Activated T-cell treated with anti-CD3 and anti-CD28 coated beads, Interleukin-2, amount 50 U/mL, for 24 hours (primary cell): ENCODE results near the gene SDK2.

ENCODE experiments used
- DNase-seq: peaks from one replicate; pipeline ENCODE4 v3.0.0-alpha.2; 2020
- H3K27ac Mint-ChIP-seq: 2 replicates; pipeline ENCODE4 v1.8.0; 2020; ENCODE audit warnings: mild to moderate bottlenecking, mixed read lengths
- H3K27me3 Mint-ChIP-seq: 2 replicates; pipeline ENCODE4 v1.8.0; 2020; ENCODE audit warnings: mixed read lengths
- H3K36me3 Mint-ChIP-seq: 2 replicates; pipeline ENCODE4 v1.8.0; 2020; ENCODE audit warnings: low read depth, mixed read lengths
- H3K4me1 Mint-ChIP-seq: 2 replicates; pipeline ENCODE4 v1.8.0; 2020; ENCODE audit warnings: low read depth, mixed read lengths
- H3K4me3 Mint-ChIP-seq: 2 replicates; pipeline ENCODE4 v1.8.0; 2020; ENCODE audit warnings: mild to moderate bottlenecking, moderate library complexity, mixed read lengths
- H3K9me3 Mint-ChIP-seq: 2 replicates; pipeline ENCODE4 v1.8.0; 2020; ENCODE audit warnings: mixed read lengths

Gene SDK2

DNA sequence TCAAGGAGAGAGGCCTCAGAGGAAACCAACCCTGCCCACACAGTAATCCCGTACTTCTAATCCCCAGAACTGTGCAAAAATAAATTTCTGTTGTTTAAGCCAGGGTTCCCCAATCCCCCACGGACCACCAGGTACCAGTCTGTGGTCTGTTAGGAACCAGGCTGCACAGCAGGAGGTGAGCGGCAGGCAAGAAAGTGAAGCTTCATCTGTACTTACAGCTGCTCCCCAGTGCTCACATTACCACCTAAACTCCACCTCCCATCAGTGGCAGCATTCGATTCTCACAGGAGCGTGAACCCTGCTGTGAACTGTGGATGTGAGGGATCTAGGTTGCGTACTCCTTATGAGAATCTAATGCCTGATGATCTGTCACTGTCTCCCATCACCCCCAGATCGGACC is 231.3 kb downstream of the SDK2 start:
- Mint-ChIP-seq H3K4me1 (no peaks in the 10 kb centered on the region), H3K27me3 (no peaks in the 10 kb centered on the region), H3K36me3 (no peaks in the 10 kb centered on the region), H3K4me3 (no peak overlapping the region), H3K9me3 (no peaks in the 10 kb centered on the region), H3K27ac (no peak overlapping the region)
- no peak for DNase-seq

- H3K36me3 Mint-ChIP-seq, result no peaks in the 10 kb centered on the region
- DNase-seq, result no peak
- no peaks in the 10 kb centered on the region for H3K9me3 Mint-ChIP-seq
- no peak overlapping the region for H3K27ac Mint-ChIP-seq
- no peaks in the 10 kb centered on the region for H3K4me1 Mint-ChIP-seq
- no peaks in the 10 kb centered on the region for H3K27me3 Mint-ChIP-seq
- H3K4me3 Mint-ChIP-seq, result no peak overlapping the region
These were observed 232.9 kb downstream of the SDK2 start for GRCh38 chr17:73411313-73411747.

GRCh38 chr17:73410586-73411312 is 233.5 kb downstream of the SDK2 start:
- no peaks in the 10 kb centered on the region for H3K36me3 Mint-ChIP-seq
- no peak overlapping the region for H3K4me3 Mint-ChIP-seq
- H3K9me3 Mint-ChIP-seq, result no peaks in the 10 kb centered on the region
- H3K27ac Mint-ChIP-seq, result no peak overlapping the region
- DNase-seq, result no peak
- no peaks in the 10 kb centered on the region for H3K27me3 Mint-ChIP-seq
- no peaks in the 10 kb centered on the region for H3K4me1 Mint-ChIP-seq

DNA sequence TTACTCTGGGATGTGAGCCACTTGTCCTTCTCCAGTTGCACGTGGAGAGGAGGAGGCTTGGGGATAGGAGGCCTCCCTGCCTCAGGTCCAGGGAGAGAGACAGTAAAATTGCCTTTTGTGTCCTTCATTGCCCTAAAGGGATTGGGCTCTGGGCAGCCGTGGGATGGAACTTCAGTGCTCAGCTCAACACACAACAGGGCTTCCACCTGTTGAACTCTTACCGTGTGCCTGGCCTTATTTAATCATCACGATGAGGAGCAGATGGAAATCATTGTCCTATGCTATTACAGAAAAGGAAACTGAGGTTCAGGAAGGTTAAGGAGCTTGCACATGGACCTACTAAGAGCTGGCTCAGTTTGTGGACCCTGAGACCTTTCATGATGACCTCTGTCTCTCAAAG is 240.0 kb downstream of the SDK2 start:
- no peak for DNase-seq
- Mint-ChIP-seq H3K4me3 (no peak overlapping the region), H3K27me3 (no peaks in the 10 kb centered on the region), H3K4me1 (no peaks in the 10 kb centered on the region), H3K27ac (no peak overlapping the region), H3K36me3 (no peaks in the 10 kb centered on the region), H3K9me3 (no peaks in the 10 kb centered on the region)

DNA sequence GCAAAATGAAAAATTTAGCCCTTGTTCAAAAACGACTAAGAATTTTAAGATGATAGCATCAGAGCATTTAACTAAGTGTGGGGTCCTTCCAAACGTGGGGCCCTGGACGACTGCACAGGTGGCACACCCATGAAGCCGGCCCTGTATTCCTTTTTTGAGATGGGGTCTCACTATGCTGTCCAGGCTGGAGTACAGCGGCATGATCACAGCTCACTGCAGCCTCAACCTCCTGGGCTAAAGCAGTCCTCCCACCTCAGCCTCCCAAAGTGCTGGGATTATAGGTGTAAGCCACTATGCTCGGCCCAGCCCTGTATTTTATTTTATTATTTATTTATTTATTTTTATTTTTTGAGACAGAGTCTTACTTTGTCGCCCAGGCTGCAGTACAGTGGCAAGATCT is 241.8 kb downstream of the SDK2 start:
- H3K9me3 Mint-ChIP-seq, result no peaks in the 10 kb centered on the region
- H3K36me3 Mint-ChIP-seq, result no peaks in the 10 kb centered on the region
- H3K27ac Mint-ChIP-seq, result no peak overlapping the region
- no peaks in the 10 kb centered on the region for H3K27me3 Mint-ChIP-seq
- no peaks in the 10 kb centered on the region for H3K4me1 Mint-ChIP-seq
- H3K4me3 Mint-ChIP-seq, result no peak overlapping the region
- no peak for DNase-seq

- Mint-ChIP-seq H3K4me3 (no peak overlapping the region), H3K27me3 (no peaks in the 10 kb centered on the region), H3K4me1 (no peaks in the 10 kb centered on the region), H3K36me3 (no peaks in the 10 kb centered on the region), H3K9me3 (no peaks in the 10 kb centered on the region), H3K27ac (no peak overlapping the region)
- no peak for DNase-seq
These were observed 242.3 kb downstream of the SDK2 start for GRCh38 chr17:73401911-73402310.

DNA sequence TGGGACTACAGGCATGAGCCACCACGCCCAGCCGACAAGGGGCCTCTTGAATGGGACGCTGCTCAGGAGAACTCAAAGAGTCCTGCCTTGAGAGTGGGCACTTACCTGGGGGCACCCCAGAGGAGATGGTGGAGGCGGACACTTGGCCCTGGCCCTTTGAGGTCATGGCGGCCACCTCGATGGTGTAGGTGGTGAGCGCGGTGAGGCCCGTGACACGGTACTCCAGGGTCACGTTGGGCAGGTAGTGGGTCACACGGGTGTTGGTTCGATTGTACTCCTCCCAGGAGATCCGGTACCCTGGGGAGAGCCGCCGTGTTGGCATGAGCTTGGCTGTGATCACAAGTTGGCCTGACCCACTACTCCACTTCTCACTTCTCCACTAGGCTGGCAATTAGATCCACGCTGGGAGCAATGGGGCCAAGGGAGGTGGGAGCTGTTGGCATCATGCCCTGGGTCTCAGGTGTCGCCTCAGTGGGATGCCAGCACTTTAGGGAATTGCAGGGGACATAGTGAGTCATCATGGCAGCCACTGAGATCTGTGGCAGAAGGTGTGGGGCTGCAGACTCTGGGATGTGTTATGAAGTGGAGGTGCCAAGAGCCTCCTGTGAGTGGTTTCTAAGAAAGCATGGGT is 243.2 kb downstream of the SDK2 start:
- H3K27ac Mint-ChIP-seq, result no peak overlapping the region
- H3K9me3 Mint-ChIP-seq, result no peaks in the 10 kb centered on the region
- no peaks in the 10 kb centered on the region for H3K4me1 Mint-ChIP-seq
- H3K36me3 Mint-ChIP-seq, result no peaks in the 10 kb centered on the region
- no peak for DNase-seq
- H3K27me3 Mint-ChIP-seq, result no peaks in the 10 kb centered on the region
- no peak overlapping the region for H3K4me3 Mint-ChIP-seq

DNA sequence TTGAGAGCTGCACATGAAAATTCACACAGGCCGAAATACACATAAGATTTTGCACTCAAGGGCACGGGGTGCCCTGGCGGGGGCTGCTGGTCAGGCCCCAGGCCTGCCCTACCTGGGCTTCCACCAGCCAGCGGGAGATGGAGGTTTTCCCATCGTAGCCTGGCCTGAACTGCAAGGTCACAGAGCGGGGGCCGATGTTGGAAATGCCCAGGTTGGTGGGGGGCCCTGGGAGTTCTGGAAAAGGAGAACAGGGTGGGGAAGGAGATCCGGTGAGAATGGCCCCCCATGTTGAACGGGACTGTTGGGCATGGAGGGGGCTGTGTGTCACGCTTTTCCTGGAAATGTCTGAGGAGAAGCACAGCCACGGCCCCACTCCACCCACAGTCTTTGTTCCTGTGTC is 245.2 kb downstream of the SDK2 start:
- Mint-ChIP-seq H3K27me3 (no peaks in the 10 kb centered on the region), H3K4me3 (no peak overlapping the region), H3K9me3 (no peaks in the 10 kb centered on the region), H3K4me1 (no peaks in the 10 kb centered on the region), H3K36me3 (no peaks in the 10 kb centered on the region), H3K27ac (no peak overlapping the region)
- DNase-seq, result no peak

DNA sequence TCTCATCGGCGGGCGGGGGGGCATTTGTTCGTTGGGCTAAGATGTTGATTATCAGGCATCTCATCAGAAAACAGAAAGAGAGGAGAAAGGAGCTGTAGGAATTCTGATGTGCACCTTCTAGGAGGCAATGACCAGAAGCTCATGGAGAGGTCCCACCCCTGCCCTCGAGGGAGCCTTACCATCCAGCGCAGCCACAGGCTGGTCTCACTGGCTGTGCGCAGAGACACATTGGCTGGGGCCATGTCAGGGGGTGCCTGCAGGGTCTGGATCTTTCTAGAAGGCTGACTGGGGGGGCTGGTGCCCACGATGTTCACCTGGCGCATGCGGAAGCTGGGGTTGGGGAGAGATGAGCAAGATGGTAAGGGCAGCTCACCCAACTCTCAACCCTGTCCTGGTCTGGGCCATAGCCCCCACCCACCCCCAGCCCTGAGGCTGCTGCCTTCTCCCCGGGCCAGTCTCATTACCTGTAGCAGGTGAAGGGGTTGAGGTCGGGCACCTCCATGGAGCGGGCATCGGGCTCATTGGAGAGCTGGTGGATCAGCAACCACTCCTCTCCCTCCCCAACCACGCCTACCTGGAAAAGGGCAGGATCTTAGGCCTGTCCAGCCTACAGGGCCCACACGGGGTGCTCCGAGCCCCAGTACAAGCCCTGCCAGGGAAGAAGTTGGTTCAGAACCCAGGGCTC is 246.2 kb downstream of the SDK2 start:
- H3K27ac Mint-ChIP-seq, result no peak overlapping the region
- no peaks in the 10 kb centered on the region for H3K27me3 Mint-ChIP-seq
- no peaks in the 10 kb centered on the region for H3K4me1 Mint-ChIP-seq
- no peak overlapping the region for H3K4me3 Mint-ChIP-seq
- no peaks in the 10 kb centered on the region for H3K36me3 Mint-ChIP-seq
- H3K9me3 Mint-ChIP-seq, result no peaks in the 10 kb centered on the region
- DNase-seq, result no peak

DNA sequence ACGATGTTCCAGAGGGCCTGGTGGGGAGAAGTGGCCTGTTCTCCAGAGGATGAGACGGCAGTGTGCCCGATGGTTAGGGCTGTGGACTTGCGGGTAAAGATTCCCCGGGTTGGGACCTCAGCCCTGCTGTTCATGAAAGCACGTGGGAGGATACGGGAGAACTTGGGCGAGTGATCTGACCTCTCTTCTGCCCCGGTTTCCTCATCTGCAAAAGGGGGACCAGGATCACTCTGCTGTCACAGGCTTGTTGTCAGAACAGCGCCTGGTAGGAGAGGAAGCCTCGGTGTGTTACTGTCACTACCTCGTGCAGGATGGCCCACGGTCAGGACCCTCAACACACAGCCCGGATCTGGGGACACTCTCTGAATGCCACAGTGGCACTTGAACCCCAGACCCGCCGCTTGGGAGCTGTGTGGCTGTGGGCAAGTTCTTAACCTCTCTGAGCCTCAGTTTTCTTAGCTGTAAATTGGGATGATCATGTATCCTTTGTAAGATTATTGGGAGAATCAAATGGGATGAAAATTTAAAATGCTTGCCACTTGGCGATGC is 246.9 kb downstream of the SDK2 start:
- Mint-ChIP-seq H3K27me3 (no peaks in the 10 kb centered on the region), H3K9me3 (no peaks in the 10 kb centered on the region), H3K4me3 (no peak overlapping the region), H3K36me3 (no peaks in the 10 kb centered on the region), H3K27ac (no peak overlapping the region), H3K4me1 (no peaks in the 10 kb centered on the region)
- no peak for DNase-seq

DNA sequence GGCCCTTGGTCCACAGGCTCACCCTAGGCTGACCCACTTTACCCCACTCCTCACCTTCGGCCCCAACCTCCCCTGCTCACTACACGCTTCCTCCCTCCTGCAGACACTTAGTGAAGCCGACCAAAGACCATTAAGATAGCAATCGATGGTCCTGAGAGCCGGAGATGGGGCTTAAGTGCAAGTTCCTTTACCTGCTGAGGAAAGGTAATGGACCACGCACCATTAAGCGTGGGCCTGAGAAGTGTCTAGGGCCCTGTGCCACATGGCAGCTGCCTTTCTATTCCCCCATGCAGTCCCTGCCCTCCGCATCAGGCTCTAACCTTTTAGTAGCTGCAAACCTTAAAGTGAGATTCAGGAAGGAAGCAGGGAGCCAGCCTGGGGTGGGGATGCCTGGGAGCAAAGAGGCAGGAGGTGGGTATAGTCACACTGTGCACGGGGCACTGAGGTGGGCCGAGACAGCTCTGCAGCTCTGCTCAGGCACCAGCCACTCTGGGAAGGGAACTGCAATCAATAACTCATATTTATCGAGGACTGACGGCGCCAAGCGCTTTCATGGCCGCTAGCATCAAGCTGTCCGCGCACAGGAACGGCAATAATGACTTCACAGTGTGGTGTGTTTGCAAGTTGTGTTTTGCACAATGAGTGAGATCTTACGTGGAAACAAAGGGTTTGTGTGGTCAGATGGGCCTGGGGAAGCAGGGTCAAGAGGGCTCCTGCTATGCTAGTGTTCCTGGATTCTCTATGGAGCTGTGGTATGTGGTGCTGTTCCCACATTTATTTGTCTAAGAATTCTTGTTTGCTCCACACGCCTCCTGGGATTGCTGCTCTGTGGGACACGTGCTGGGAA is 247.6 kb downstream of the SDK2 start:
- Mint-ChIP-seq H3K9me3 (no peaks in the 10 kb centered on the region), H3K4me1 (no peaks in the 10 kb centered on the region), H3K27me3 (no peaks in the 10 kb centered on the region), H3K36me3 (no peaks in the 10 kb centered on the region), H3K4me3 (no peak overlapping the region), H3K27ac (no peak overlapping the region)
- no peak for DNase-seq

GRCh38 chr17:73394512-73395450 is 249.5 kb downstream of the SDK2 start:
- Mint-ChIP-seq H3K27me3 (no peaks in the 10 kb centered on the region), H3K9me3 (no peaks in the 10 kb centered on the region), H3K36me3 (no peaks in the 10 kb centered on the region), H3K4me3 (no peak overlapping the region), H3K27ac (no peak overlapping the region), H3K4me1 (no peaks in the 10 kb centered on the region)
- DNase-seq, result no peak

GRCh38 chr17:73393962-73394361 is 250.3 kb downstream of the SDK2 start:
- Mint-ChIP-seq H3K4me3 (no peak overlapping the region), H3K9me3 (no peaks in the 10 kb centered on the region), H3K36me3 (no peaks in the 10 kb centered on the region), H3K4me1 (no peaks in the 10 kb centered on the region), H3K27ac (no peak overlapping the region), H3K27me3 (no peaks in the 10 kb centered on the region)
- no peak for DNase-seq
